ENCODE measurements around the gene CYTH4.

DNA sequence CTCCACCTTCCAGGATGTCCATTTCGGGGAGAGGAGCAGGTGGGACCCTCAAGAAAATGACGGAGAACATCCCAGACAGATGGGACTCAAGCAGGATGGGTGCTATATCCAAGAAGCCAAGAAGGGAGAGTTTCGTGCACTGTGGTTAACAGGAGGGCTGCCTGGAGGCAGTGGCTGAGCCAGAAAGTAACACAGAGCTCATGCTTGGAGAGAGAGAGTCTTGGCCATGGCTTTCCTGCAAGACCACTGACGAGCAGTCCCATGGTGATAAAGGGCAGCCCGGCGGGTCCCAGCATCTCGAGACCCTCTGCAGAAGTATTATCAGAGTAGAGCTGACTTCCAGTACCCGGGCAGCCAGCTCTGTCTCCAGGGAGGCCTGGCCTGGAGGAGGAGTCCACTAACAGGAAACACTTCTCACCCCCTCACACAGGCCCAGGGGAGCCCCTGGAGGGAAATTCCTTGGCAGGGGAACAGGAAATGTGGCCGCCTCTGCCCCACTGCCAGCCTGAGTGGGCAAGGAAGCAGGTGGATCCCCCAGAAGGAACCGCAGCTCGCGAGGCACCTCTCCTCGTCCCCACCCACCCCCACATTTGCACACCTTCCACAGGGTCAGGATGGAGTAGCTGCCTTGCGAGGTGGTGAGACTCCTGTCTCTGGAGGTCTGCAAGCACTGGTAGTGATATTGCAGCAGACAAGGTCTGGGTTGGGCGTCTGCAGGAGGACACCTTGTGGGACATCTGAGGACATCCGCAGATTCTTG lies 32.2 kb downstream of the CYTH4 start:
- TF ChIP-seq, protein P1, sequence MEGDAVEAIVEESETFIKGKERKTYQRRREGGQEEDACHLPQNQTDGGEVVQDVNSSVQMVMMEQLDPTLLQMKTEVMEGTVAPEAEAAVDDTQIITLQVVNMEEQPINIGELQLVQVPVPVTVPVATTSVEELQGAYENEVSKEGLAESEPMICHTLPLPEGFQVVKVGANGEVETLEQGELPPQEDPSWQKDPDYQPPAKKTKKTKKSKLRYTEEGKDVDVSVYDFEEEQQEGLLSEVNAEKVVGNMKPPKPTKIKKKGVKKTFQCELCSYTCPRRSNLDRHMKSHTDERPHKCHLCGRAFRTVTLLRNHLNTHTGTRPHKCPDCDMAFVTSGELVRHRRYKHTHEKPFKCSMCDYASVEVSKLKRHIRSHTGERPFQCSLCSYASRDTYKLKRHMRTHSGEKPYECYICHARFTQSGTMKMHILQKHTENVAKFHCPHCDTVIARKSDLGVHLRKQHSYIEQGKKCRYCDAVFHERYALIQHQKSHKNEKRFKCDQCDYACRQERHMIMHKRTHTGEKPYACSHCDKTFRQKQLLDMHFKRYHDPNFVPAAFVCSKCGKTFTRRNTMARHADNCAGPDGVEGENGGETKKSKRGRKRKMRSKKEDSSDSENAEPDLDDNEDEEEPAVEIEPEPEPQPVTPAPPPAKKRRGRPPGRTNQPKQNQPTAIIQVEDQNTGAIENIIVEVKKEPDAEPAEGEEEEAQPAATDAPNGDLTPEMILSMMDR (IDR thresholded peaks at IDR 0.05; ENCODE audit: poor library complexity, severe bottlenecking) = no peak
- TF ChIP-seq EZH2 (IDR thresholded peaks at IDR 0.05; ENCODE audit: borderline replicate concordance, insufficient read depth, low read length, poor library complexity, severe bottlenecking) = no peak

Measured in neural cell (in vitro differentiated cells).